HCT116 (cell line): ENCODE results near the gene TRIM29.

Source experiments
- CTCF ChIP-seq, 3 experiments: fragments of 200-600 bp in 1 of 3; sonication (generic) in 1 of 3; IDR thresholded peaks in 2 of 3; conservative IDR thresholded peaks in 1 of 3; 2 replicates each; pipeline ENCODE4 v1.5.1; 2012 to 2017; ENCODE audit warnings: low read depth in 2 of 3, low read length in 2 of 3, antibody characterized with exemption in 1 of 3, borderline replicate concordance in 1 of 3, control low read depth in 1 of 3, mild to moderate bottlenecking in 1 of 3, mixed read lengths in 1 of 3, mixed run types in 1 of 3, moderate library complexity in 1 of 3; ENCODE audit not compliant: insufficient read depth in 1 of 3
- EGR1 ChIP-seq: IDR thresholded peaks from 2 replicates; pipeline ENCODE4 v1.6.1; 2012; ENCODE audit warnings: low read depth
- EZH2 ChIP-seq: fragments of 200-600 bp; sonication (generic); IDR thresholded peaks from 2 replicates; pipeline ENCODE4 v1.6.1; 2017; ENCODE audit warnings: antibody characterized with exemption, mixed run types
- EZH2phosphoT487 ChIP-seq: fragments of 200-600 bp; IDR thresholded peaks from 2 replicates; pipeline ENCODE4 v1.6.1; 2018; ENCODE audit warnings: antibody characterized with exemption, borderline replicate concordance
- FOSL1 ChIP-seq: IDR thresholded peaks from 2 replicates; pipeline ENCODE4 v1.6.1; 2012; ENCODE audit warnings: low read depth
- JUND ChIP-seq: IDR thresholded peaks from 2 replicates; pipeline ENCODE4 v1.6.1; 2012
- MAX ChIP-seq: IDR thresholded peaks from 2 replicates; pipeline ENCODE4 v1.6.1; 2012
- POLR2A ChIP-seq: IDR thresholded peaks from 2 replicates; pipeline ENCODE4 v1.7.0; 2011; ENCODE audit warnings: borderline replicate concordance; ENCODE audit not compliant: insufficient read depth, insufficient read length; ENCODE audit errors: extremely low read depth
- POLR2AphosphoS5 ChIP-seq: IDR thresholded peaks from 2 replicates; pipeline ENCODE4 v1.6.1; 2011; ENCODE audit warnings: mild to moderate bottlenecking, low read depth, low read length, moderate library complexity
- RAD21 ChIP-seq: IDR thresholded peaks from 2 replicates; pipeline ENCODE4 v1.6.1; 2012; ENCODE audit warnings: low read depth, mild to moderate bottlenecking
- REST ChIP-seq: IDR thresholded peaks from 2 replicates; pipeline ENCODE4 v1.6.1; 2012; ENCODE audit warnings: low read depth
- YY1 ChIP-seq: IDR thresholded peaks from 2 replicates; pipeline ENCODE4 v1.6.1; 2011; ENCODE audit warnings: low read length, low read depth, moderate library complexity, mild to moderate bottlenecking; ENCODE audit not compliant: insufficient replicate concordance; ENCODE audit errors: extremely low read depth

GRCh38 chr11:120144501-120144900 is 6.6 kb upstream of the TRIM29 start:
- no peak for TF ChIP-seq CTCF (IDR thresholded peaks at IDR 0.05 in 2 of 3, conservative IDR thresholded peaks at IDR 0.05 in 1 of 3; ENCODE audit: borderline replicate concordance in 1 of 3, insufficient read depth in 1 of 3, low read depth in 2 of 3, low read length in 2 of 3)
- no peak for TF ChIP-seq YY1
- no peak for TF ChIP-seq POLR2AphosphoS5
- TF ChIP-seq POLR2A: no peak
- no peak for TF ChIP-seq RAD21
- TF ChIP-seq EZH2: no peak
- no peak for TF ChIP-seq MAX
- no peak for TF ChIP-seq JUND
- TF ChIP-seq EZH2phosphoT487: no peak
- no peak for TF ChIP-seq FOSL1
- no peak for TF ChIP-seq EGR1
- TF ChIP-seq REST: no peak
